GM19043 (cell line): ENCODE data around the gene RPLP2.
A peak's percentile ranks its signal among the peaks of the same experiment; 100 is the strongest.

ENCODE experiments used
- ATAC-seq: cut with Tn5 transposase; IDR thresholded peaks from one replicate; pipeline ENCODE4 v1.9.1; 2021; ENCODE audit warnings: low read depth; ENCODE audit not compliant: unreplicated experiment

The RPLP2 gene

DNA sequence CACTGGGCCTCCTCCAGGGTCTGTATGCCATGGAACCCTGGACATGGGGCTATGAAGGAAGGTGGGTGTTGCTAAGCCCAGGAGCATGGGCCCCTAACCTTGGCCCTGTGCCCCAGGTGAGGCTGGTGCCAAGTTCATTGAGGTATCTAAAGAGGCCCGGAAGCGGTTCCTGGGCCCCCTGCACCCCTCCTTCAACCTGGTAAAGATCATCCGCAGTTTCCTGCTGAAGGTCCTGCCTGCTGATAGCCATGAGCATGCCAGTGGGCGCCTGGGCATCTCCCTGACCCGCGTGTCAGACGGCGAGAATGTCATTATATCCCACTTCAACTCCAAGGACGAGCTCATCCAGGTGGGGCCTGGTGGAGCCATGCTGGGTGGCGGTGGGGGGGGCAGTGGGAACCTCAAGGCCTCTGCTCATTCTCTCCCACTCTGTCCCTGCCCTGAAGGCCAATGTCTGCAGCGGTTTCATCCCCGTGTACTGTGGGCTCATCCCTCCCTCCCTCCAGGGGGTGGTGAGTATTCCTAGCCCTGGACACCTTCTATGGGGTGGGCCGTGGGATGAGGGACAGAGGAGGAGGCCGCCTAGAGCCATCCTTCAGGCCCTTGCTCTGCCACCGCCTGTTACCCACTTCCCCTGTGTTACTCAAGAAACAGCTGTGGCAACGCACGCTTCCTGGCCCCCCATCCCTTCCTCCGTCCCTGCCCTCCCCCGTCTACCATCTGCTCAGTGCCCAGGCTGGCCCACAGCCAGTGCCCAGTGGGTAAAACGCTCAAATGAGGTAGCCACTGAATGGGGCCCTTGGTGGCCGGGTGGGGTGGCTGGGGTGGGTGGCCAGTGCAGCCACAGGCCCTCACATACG lies 12.0 kb downstream of the RPLP2 start:
- no peak for ATAC-seq

DNA sequence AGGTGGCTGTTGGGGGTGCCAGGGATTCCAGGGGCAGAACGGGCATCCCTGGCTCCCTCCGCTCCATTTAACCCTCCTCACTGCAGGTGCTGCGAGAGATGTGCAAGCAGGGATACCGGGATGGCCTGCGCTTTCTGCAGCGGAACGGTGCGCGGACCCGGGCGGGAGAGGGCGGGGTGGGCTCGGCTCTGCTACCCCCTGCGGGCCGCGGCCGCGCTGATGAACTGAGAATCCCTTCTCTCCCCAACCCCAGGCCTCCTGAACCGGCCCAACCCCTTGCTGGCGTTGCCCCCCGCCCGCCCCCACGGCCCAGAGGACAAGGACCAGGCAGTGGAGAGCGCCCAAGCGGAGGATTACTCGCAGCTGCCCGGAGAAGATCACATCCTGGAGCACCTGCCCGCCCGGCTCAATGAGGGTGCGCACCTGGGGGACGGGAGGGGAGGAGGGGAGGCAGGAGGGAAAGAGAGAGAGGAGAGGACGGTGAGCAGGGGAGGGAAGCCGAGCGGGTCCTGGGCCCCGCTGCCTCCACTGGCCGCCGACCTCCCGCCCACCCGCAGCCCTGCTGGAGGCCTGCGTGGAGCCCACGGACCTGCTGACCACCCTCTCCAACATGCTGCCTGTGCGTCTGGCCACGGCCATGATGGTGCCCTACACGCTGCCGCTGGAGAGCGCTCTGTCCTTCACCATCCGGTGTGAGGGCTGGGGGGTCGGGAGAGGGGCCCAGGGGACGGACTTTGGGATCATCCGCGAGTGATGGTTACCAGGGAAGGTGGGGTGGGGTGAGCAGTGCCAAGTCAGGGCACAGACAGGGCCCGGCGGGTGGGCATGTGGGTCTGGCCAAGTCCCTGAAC lies 13.9 kb downstream of the RPLP2 start:
- ATAC-seq = no peak

DNA sequence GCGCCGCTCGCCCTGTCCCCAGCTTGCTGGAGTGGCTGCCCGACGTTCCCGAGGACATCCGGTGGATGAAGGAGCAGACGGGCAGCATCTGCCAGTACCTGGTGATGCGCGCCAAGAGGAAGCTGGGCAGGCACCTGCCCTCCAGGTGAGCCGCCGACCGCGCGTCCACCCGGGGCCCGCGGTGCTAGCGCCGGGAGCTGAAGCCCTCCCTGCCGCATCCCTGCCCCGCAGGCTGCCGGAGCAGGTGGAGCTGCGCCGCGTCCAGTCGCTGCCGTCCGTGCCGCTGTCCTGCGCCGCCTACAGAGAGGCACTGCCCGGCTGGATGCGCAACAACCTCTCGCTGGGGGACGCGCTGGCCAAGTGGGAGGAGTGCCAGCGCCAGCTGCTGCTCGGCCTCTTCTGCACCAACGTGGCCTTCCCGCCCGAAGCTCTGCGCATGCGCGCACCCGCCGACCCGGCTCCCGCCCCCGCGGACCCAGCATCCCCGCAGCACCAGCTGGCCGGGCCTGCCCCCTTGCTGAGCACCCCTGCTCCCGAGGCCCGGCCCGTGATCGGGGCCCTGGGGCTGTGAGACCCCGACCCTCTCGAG lies 14.6 kb downstream of the RPLP2 start:
- no peak for ATAC-seq

DNA sequence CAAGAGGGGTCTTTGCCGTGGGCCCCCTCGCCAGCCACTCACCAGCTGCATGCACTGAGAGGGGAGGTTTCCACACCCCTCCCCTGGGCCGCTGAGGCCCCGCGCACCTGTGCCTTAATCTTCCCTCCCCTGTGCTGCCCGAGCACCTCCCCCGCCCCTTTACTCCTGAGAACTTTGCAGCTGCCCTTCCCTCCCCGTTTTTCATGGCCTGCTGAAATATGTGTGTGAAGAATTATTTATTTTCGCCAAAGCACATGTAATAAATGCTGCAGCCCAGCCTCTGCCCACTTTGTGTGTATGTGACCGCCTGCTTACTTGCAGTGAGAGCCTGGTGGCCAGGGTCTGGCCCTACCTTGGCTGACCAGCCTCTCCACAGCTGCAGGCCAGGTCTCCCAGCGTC lies 15.2 kb downstream of the RPLP2 start:
- ATAC-seq = no peak

DNA sequence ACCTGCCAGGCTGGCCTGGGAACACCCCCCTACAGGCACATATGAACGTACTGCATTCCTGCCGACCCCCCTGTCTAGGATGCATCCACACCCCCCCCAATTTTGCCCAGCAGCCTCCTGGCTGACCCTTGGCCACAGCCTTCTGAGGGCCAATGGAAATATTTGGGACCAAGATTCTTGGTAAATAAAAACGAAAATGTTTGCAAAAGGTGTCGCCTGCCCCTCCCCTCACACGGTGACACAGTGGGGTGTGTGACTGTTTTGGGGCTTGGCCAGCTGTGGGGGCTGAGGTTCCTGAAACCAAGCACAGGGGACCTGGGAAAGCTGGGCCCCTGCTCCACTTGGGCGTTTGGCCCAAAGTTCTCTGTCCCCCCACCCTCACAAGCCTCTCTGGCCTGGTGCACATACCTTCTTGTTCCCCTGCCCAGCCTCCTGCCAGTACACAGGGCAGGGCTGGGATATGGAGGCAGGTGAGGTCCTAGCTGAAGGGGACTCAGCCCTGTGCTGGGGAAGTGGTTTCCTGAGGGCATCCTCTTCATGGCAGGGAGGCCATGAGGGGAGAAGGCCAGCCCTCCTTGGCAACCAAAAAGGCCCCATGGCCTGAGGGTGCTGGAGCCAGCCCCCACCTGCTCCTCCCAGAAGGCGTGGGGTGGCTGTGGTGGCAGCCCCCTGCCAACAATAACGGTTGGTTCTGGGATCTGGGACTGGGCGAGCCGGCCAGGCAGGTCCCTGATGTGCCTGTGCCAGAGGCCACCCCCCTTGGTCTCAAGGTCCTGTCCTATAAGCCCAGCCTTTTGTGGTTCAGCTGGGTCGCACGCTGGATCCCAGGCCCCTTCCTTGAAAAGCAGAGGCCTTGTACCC lies 15.8 kb downstream of the RPLP2 start:
- ATAC-seq = no peak

DNA sequence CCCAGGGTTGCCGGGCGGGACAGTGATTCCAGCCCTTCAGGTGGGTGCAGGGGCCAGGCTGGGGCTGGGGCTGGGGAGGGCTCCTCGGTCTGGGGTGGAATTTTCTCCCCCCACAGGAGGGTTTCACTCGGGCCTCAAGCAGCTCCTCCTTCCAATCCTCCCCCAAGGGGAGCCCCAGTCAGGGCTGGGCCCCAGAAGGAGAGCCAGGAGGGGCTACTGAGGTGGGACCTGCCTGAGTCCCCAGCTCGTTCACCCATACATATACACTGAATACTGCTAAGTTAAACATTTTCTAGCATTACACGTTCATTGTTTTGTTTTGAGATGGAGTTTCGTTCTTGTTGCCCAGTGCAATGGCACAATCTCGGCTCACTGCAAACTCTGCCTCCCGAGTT lies 16.5 kb downstream of the RPLP2 start:
- no peak for ATAC-seq

DNA sequence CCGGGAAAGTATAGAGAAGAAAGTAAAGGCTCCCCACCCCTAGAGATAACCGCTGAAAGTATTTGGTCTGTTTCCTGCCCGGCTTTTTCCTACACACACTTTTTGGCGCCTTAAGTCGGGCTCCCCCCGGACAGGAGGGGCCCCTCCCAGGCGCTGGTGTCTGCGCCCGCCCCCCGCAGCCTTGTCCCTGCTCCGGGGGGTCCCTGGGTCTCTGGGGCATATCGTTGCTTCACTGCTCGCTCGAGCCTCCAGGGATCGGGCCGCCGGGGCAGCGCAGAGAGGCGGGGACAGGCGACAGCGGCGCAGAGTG lies 17.0 kb downstream of the RPLP2 start:
- ATAC-seq = no peak

DNA sequence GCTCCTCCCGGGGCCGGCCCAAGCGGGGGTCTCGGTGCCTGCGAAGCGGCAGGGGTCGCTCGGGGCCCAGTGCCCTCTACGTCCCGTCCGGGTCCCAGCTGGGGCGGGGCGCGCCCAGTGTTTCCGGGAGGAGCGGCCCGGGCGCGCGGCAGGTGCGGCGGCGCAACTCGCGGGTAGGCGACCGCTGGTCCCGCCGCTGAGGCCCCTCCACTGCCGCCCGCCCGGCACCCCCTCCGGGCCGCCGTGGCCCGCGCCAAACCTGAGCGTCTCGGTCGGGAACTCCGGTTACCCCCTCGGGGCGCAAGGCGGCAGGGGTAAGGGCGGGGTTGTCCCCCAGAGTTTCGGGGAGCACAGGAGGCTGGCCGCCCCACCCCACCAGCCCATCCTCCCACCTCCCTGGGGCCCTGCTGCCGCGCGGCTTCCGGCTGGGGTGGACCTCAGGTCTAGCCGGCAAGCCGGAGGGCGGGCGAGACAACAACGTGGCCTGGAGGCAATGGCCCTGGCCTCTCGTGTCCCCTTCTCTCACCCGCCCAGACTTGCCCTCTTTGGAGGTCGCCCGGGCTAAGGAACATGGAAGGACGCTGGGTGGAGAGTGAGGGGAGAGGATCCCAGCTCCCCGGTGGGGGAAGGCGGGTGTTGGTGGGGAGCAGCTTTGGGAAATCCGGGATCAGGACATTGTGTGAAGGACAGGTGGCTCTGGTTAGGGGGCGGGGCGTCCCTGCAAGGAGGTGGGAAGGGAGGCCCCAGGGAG lies 17.6 kb downstream of the RPLP2 start:
- peak; percentile 42 for ATAC-seq

DNA sequence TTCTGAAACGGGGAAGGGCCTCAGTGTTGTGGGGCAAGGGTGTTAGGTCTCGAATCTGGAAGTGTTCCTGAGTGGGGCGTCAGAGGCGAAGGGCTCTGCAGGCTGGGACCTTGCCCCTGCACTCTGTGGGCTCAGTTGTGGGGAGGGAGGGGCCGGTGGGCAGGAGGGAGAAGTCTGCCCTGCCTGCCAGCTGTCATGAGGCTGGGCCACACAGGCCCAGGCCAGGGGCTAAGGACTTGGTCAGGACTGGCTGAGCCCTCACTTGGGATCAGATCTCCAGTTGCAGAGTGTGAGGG lies 18.1 kb downstream of the RPLP2 start, which contains the start of gene CRACR2B:
TSS of gene CRACR2B (plus strand) at position 23 of the 296 bp plus-strand sequence. CDS start 689 bp downstream, outside the sequence.
- ATAC-seq = no peak

DNA sequence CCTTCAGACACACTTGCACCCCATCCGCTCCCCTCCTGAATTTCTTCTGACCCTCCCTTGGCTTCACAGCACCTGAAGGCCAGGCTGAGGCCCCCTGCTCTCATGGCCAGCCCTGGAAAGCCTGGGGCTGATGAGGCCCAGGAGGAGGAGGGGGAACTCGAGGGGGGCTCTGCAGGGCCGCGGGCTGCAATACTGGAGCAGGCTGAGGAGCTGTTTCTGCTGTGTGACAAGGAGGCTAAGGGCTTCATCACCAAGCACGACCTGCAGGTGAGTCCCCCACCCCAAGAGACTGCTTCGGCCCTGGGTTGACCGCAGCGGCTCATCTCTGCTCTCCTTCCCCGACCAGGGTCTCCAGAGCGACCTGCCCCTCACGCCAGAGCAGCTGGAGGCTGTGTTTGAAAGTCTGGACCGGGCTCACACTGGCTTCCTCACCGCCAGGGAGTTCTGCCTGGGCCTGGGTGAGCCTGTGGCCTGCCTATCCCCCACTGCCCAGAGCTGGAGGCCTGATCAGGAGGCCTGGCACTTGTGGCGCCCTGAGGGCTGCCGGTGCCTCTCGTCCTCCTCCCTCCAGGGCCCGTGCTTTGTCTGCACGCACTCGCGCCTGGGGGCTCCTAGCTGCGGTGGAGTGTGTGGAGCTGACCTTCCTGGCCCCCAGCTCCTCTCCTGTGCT lies 18.9 kb downstream of the RPLP2 start:
- ATAC-seq = no peak

DNA sequence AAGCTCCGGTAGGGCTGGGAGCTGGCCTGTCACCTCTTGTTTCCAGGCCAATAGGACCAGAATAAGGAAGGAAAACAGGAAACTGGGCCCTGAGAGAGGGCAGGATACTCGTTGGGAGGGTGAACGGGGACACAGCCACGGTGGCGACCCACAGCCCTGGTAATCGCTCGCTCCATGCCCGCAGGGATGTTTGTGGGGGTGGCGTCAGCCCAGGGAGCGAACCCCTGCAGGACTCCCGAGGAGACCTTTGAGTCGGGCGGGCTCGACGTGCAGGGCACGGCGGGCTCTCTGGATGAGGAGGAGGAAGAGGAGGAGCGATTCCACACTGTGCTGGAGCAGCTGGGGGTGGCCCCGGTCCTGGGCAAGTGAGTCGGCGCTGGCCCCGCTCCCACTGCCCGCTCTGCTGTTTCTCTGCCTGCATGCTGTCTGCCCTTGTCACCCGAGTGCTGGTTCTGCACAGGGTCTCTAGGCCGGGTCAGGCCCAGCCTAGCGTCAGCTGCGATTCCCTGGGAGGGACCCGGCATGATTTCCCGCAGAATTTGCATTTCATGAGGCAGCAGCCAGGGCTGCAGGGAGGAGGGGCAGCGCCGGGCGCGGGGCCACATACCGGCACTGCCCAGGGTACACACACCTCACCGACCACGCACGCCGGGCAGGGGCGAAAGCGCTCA lies 19.5 kb downstream of the RPLP2 start:
- ATAC-seq = no peak

DNA sequence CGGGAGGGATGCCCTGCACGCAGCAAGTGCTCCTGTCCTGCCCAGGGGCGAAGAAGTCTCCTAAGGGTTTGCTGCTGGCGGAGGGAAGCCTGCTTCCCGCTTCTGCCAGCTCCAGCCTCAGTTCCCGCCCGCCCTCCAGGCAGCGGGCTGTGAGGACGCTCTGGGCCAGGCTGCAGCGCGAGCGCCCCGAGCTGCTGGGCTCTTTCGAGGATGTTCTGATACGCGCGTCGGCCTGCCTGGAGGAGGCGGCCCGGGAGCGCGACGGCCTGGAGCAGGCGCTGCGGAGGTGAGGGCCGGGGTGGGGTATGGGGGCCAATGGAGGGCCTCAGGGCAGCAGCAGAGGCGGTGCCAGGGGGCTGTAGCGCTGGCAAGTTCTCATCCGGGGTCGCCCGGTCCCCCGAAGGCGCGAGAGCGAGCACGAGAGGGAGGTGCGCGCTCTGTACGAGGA lies 20.1 kb downstream of the RPLP2 start:
- ATAC-seq = no peak

DNA sequence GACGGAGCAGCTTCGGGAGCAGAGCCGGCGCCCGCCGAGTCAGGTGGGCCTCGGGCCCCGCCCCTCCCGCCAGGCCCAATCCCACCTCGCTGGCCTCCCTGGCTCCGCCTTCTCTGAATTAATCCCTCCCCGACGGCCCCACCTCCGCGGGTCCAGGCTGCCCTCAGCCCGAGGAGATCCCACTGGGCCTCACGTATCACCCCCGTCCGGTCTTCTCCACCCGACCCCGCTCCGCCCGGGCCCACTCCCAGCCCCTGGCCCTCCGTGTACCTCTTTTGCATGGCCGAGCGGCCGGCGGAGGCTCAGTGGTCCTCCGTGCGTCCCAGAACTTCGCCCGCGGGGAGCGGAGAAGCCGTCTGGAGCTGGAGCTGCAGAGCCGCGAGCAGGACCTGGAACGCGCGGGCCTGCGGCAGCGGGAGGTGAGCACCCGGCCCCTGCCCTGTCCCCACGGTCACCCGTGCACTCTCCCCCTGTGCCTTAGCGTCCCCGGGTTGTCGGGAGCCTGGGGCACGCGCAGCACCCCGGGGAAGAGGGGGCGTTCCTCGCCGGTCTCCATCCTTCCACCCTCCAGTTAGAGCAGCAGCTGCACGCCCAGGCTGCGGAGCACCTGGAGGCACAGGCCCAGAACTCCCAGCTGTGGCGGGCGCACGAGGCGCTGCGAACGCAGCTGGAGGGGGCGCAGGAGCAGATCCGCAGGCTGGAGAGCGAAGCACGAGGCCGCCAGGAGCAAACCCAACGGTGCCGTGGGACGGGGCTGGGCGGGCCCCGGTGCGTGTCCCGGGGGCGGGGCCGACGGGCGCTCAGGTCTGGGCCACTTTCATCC lies 20.7 kb downstream of the RPLP2 start:
- no peak for ATAC-seq

DNA sequence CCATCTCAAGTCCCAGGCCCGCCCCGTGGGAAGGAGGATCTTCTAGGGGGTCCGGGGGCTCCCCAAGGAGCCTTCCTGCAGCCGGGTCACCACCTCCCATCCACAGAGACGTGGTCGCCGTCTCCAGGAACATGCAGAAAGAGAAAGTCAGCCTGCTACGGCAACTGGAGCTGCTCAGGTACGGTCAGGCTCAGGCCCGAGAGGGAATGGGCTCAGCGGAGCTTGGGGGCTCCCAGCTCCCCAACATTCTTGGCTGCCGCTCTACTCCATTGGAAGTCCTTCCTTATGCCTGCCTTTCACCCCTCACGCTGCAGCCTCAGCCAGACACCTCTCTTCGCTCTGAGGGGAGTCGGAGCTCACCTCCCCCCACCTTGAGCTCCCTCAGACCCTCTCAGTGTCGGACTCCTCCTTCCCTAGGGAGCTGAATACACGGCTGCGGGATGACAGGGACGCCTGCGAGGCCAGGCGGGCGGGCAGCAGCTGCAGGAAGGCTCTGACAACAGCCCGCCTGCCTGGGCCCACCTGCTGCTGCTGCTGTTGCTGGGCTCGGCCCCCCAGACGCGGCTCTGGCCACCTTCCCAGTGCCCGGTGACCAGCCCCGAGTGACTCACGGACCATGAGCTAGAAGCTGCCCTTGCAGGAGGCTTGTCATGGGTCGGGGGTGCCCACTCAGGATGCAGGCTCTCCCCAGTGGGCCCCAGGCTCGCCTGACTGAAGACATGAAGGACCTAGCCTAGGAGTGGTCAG lies 21.5 kb downstream of the RPLP2 start:
- no peak for ATAC-seq

DNA sequence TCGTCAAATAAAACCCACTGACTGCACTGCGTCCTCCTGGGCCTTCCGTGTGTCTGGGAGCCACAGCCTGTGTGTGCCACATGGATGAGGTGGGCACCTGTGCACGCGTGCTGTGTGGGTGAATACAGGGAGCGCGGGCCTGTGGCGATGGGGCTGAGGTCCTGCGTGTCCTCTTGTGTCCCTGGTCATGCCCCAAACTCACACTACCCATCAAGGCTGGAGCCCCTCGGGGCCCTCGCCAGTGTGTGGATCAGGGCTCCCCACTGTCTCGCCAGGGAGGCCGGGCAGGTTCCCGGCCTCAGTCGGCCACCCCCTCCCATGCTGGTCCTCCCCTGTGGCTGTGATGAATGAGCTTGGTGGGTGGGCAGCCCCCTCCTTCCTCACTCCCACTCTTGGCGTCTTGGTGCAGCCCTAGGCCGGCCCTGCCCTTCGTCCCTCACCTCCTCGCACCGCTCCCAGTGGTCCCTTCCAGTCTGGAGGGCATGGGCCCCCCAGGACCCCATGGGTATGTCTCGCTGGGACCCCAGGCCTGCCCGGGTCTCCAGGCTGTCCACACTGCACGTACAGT lies 22.3 kb downstream of the RPLP2 start:
- ATAC-seq = no peak

DNA sequence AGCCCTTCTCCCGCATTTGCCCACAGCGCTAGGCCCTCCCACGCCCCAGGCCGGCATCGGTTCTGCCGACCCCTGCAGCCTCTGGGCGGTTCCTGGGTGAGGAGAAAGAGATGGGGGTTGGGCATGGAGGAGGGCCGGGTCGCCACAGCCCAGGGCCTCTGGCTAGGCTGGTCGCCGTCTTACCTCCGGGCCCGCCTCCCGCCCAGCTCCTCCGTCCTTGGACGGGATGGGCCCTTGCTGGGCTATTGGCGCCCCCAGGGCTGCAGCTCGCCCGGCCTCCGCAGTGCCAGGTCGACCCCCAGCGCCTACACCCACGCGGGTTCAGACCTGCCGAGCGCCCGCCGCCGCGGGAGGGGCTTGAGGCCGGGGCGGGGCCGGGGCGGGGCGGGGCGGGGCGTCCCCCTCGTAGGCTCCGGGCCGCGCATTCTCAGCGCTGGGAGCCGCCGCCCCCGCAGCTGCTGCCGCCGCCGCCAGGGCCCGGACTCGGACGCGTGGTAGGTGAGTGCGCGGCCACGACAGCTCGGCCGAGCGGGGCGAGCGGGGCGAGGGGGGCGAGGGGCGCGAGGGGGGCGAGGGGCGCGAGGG lies 22.9 kb downstream of the RPLP2 start, which contains the start of gene CD151:
TSS of gene CD151 (plus strand) at position 424 of the 585 bp plus-strand sequence. CDS start 3,118 bp downstream, outside the sequence.
- no peak for ATAC-seq
